NCI-H1105 (cell line): ENCODE results near the gene FGD3.
"Not testable (repeated sequence)": the region's sequence is repeated elsewhere in the genome, so short reads cannot be mapped to it uniquely, and the experiment has no call there.

Experiments used
- DNase-seq: peaks from one replicate; lab custom pipeline; 2025; lab: John Stamatoyannopoulos, UW

Gene FGD3, protein sequence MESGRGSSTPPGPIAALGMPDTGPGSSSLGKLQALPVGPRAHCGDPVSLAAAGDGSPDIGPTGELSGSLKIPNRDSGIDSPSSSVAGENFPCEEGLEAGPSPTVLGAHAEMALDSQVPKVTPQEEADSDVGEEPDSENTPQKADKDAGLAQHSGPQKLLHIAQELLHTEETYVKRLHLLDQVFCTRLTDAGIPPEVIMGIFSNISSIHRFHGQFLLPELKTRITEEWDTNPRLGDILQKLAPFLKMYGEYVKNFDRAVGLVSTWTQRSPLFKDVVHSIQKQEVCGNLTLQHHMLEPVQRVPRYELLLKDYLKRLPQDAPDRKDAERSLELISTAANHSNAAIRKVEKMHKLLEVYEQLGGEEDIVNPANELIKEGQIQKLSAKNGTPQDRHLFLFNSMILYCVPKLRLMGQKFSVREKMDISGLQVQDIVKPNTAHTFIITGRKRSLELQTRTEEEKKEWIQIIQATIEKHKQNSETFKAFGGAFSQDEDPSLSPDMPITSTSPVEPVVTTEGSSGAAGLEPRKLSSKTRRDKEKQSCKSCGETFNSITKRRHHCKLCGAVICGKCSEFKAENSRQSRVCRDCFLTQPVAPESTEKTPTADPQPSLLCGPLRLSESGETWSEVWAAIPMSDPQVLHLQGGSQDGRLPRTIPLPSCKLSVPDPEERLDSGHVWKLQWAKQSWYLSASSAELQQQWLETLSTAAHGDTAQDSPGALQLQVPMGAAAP

DNA sequence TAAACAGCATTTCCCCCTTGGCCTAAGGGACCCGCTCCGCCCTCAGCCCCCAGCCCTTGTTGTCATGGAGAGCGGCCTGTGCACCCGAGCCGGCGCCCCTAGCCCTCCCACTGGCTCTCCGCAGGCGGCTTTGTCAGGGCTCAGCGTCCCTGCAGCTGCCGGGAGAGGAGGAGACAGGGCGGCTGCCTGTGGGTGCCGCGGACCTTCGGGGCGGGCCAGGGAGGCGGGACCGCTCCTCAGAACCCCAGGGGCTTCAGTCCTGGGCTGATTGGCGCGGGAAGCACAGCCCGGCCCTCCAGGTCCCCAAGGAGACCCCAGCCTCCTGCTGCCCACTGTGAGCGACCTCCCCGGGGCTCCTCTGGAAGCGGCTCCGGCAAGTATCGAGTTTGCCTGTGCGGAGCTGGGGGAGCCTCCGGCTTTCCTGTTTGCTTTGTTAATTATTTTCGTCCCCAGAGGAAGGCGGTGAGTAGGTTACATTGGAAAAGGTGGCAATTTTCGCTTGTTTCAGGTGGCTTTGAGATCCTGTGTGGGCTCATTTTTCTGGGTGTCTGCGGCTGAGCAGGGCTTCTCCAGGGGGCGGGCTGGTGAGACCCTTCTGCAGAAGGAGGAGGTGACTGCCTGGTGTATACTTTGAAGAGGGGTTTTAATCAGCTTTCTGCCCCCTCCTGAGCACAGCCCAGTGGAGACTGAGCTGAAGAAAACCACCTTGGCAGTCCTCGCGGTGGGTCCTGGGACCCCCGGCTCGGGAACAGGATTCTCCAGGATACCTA, at the start of gene FGD3:
FGD3 (plus strand) TSS at position 256 of the 770 bp plus-strand sequence. CDS start 28,734 bp downstream, outside the sequence.
- peak; percentile 80 for DNase-seq

DNA sequence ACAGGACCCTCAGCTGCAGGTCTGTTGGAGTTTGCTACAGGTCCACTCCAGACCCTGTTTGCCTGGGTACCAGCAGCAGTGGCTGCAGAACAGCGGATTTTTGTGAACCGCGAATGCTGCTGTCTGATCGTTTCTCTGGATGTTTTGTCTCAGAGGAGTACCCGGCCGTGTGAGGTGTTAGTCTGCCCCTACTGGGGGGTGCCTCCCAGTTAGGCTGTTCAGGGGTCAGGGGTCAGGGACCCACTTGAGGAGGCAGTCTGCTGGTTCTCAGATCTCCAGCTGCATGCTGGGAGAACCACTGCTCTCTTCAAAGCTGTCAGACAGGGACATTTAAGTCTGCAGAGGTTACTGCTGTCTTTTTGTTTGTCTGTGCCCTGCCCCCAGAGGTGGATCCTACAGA, 42.2 kb upstream of the FGD3 start:
- not testable (repeated sequence) for DNase-seq

GRCh38 chr9:92911511-92912475, 35.5 kb upstream of the FGD3 start:
- no peak for DNase-seq

GRCh38 chr9:92917176-92917800, 30.0 kb upstream of the FGD3 start:
- no peak for DNase-seq

DNA sequence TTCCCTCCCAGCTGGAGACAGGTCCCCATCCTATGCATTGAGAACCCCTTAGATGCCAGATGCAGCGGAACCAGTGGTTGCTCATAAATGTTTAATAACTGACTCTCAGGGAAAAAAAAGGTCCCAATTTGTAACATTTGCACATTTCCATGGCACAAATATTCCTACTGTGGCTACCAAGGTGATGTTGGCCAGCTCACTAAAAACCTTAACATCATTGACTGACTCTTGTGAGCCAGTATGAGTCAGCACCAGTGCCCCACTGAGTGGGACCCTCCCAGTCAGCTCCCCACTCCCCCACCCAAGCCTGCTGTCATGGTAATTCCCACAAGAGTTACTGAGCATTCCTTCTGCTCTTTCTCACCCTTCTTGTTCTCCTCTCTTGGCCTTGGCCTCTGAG, 26.9 kb upstream of the FGD3 start:
- no peak for DNase-seq

DNA sequence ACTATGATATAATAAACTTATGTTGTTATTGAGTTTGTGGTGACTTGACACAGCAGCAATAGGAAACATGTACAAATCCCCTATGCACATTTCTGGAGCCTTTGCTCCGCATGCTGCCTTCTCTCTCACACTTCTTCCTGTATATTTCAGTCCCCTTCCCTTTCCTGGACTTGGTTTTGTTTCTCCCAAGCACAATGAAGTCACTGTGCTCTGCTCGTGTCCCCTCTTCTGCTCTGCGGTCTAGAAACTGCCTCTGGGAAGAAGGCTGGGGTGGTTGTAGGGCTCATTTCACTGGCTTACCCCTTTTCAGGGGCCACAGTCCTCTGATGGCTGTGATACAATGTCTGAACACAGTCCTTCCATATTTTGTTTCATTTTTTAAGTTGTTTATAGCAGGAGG, 15.7 kb upstream of the FGD3 start:
- no peak for DNase-seq

DNA sequence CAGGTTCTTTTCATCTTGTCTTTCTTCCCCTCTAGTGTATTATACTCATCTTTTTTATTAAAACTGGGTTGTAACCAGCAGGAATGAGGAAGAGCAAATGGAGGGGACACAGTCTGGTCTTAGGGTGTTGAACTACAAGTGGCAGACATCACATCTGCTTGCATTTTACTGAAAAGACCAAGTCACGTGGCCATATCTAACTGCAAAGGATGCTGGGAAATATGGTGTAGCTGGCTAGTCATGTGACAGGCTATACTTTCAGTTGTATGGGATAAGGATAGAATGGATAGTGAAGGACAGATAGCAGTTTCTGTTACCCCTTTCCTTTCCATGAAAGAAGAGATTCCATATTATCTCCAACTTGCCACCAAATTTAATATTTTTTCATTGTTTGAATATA, 13.0 kb upstream of the FGD3 start:
- DNase-seq: no peak

GRCh38 chr9:92938025-92938424, 9.3 kb upstream of the FGD3 start:
- no peak for DNase-seq

- no peak for DNase-seq
These were observed 5.5 kb upstream of the FGD3 start for GRCh38 chr9:92941861-92942260.

GRCh38 chr9:92942688-92943616, 4.4 kb upstream of the FGD3 start:
- no peak for DNase-seq

DNA sequence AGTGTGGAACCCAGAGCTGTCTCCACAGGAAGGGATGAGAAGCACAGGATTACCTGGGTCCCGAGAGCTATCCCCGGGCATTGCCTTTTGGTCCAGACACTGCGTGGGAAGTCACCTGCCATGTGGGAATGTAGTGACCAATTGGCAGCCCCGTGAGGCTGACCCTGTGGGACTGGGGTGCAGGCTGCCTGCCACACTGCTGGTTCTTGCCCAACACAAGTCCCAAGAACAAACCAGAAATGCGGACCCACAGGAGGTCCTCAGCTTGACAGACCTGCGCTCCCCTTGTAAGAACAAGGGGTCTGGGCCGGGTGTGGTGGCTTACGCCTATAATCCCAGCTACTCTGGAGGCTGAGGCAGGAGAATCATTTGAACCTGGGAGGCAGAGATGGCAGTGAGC, 2.4 kb upstream of the FGD3 start:
- no peak for DNase-seq

DNA sequence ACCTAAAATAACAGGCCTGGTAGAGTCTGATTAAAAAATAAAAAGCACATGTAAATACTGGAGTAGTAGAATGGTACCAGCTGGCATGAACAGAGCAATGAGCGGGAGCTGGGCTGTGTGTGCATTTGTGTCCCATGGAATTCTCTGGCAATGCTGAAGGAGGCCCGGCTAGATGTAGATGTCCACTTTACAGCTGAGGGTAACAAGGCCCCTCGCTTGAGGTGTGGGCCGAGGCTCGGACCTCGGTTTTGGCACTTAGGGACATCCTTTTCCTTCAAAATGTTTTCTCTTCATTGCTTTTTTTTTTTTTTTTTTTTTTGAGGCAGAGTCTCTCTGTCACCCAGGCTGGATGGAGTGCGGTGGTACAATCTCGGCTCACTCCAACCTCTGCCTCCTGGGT, 1.5 kb upstream of the FGD3 start:
- no peak for DNase-seq

DNA sequence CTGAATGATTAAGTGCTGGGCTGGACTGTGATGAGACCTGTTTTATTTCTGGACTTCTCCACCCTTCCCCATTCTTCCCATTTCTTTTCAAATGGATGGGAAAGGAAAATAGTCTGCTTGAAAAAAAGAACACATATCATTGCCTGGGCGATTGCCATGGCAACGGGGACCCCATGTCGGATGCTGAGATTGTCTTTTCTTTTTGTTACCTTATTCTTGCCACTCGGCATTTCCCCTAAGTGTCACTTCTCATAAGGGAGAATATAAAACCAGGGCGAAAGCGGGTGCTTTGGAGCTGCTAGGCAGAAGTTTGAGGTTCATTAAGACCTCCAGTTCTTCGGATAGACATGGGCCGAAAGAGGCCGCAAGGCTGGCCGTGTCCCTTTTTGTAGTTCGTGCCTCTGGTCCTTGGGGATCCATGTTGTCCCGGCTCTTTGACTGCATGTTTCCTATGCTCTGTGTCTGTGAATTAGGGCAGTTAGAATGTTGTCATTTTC, 763 bp downstream of the FGD3 start:
- no peak for DNase-seq

- DNase-seq: no peak
These were observed 1.3 kb downstream of the FGD3 start for GRCh38 chr9:92948632-92949031.

DNA sequence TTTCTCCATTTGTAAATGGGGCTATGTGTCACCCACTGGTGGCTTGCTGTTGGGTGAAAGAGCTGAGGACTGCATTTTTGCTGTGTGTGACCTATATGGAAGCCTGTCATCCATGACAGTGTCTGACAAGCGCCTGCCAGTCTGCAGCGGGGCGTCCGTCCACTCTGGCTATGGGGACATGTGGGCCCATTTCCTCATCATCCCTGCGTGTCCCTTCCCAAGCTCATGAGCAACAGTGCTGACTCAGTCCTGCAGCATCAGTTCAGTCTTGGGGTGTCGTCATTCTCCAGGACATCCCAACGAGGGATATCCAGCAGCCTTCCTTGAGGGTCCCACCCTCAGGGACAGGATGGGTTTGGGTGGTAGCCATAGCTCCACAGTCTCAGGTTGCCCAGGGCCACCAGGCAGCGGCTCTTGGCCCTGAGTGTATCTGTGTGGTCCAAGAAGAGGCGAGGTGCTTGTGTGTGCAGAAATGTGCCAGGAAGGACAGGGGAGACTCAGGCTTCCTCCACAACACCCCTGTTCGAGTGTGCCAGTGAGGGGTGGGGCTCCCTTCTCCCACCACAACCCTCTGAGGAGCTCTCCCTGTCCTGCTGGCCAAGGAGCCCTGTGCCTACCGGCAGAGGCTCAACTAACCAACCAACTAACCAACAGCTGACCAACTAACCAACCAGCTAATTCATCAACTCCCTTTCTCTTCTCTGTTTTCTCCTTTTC, 2.1 kb downstream of the FGD3 start:
- DNase-seq: no peak

- no peak for DNase-seq
These were observed 3.1 kb downstream of the FGD3 start for GRCh38 chr9:92950359-92950955.

GRCh38 chr9:92952906-92953610, 5.7 kb downstream of the FGD3 start:
- peak; percentile 97 for DNase-seq
